Parathyroid adenoma (tissue), 2 donors: ENCODE results near the gene SMIM15.

ENCODE experiments used
- H2AFZ ChIP-seq: fragments of 300-600 bp; sonication (generic); one replicate; pipeline ENCODE4 v1.7.0; 2017; ENCODE audit warnings: antibody characterized with exemption, mild to moderate bottlenecking
- H3K27ac ChIP-seq: fragments of 300-600 bp; sonication (generic); one replicate; pipeline ENCODE4 v1.7.0; 2017
- H3K27me3 ChIP-seq: fragments of 300-600 bp; sonication (generic); one replicate; pipeline ENCODE4 v1.7.0; 2017; ENCODE audit warnings: low read length; ENCODE audit not compliant: control insufficient read depth, insufficient read depth
- H3K36me3 ChIP-seq: fragments of 300-600 bp; sonication (generic); one replicate; pipeline ENCODE4 v1.7.0; 2017; ENCODE audit warnings: low read length; ENCODE audit not compliant: control insufficient read depth, insufficient read depth
- H3K4me1 ChIP-seq: fragments of 300-600 bp; sonication (generic); one replicate; pipeline ENCODE4 v1.7.0; 2017; ENCODE audit warnings: control low read depth
- H3K4me2 ChIP-seq: fragments of 300-600 bp; sonication (generic); one replicate; pipeline ENCODE4 v1.7.0; 2017; ENCODE audit warnings: low read length
- H3K4me3 ChIP-seq: fragments of 300-600 bp; sonication (generic); one replicate; pipeline ENCODE4 v1.7.0; 2017; ENCODE audit warnings: low read depth, low read length
- H3K79me2 ChIP-seq: fragments of 300-600 bp; sonication (generic); one replicate; pipeline ENCODE4 v1.7.0; 2017; ENCODE audit warnings: control low read depth
- H3K9ac ChIP-seq: fragments of 300-600 bp; sonication (generic); one replicate; pipeline ENCODE4 v1.7.0; 2017; ENCODE audit warnings: mild to moderate bottlenecking
- H3K9me3 ChIP-seq: fragments of 300-600 bp; sonication (generic); one replicate; pipeline ENCODE4 v1.7.0; 2017; ENCODE audit warnings: low read length; ENCODE audit not compliant: control insufficient read depth
- TF ChIP-seq, protein P1 (sequence below): fragments of 300-600 bp; sonication (generic); IDR thresholded peaks from one replicate; pipeline ENCODE4 v1.7.0; 2017; ENCODE audit warnings: antibody characterized with exemption, mild to moderate bottlenecking
- donor health status: primary hyperparathyroidism.

The SMIM15 gene

GRCh38 chr5:61177070-61177469 lies 14.8 kb upstream of the SMIM15 start:
- Histone ChIP-seq H3K27me3 (no peaks in the 10 kb centered on the region), H3K4me3 (no peak overlapping the region), H3K9me3 (no peaks in the 10 kb centered on the region), H3K4me2 (no peak overlapping the region), H3K9ac (no peak overlapping the region), H3K79me2 (no peaks in the 10 kb centered on the region), H2AFZ (no peak overlapping the region), H3K27ac (no peak overlapping the region), H3K4me1 (peaks cover 7% of the 10 kb centered on the region), H3K36me3 (no peaks in the 10 kb centered on the region)
- TF ChIP-seq, protein P1, sequence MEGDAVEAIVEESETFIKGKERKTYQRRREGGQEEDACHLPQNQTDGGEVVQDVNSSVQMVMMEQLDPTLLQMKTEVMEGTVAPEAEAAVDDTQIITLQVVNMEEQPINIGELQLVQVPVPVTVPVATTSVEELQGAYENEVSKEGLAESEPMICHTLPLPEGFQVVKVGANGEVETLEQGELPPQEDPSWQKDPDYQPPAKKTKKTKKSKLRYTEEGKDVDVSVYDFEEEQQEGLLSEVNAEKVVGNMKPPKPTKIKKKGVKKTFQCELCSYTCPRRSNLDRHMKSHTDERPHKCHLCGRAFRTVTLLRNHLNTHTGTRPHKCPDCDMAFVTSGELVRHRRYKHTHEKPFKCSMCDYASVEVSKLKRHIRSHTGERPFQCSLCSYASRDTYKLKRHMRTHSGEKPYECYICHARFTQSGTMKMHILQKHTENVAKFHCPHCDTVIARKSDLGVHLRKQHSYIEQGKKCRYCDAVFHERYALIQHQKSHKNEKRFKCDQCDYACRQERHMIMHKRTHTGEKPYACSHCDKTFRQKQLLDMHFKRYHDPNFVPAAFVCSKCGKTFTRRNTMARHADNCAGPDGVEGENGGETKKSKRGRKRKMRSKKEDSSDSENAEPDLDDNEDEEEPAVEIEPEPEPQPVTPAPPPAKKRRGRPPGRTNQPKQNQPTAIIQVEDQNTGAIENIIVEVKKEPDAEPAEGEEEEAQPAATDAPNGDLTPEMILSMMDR = no peak

DNA sequence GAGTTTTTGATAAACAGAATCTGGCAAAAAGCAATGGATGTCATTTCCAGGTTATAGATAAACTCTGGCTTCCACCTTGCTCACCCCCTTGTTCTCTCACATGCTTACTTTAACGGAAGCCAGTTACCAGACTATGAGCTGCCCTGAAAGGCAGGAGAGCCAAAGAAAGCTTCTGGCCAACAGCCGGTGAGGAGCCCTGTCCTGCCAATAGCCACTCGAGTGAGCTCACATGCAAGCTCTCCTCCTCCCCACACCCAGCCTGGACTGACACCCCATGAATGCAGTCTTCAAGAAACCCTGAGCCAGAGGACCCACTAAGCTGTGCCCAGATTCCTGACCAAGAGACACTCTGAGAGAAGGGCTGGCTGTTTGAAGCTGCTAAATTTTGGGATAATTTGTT lies 14.4 kb upstream of the SMIM15 start:
- Histone ChIP-seq H3K36me3 (no peaks in the 10 kb centered on the region), H3K9me3 (no peaks in the 10 kb centered on the region), H3K79me2 (no peaks in the 10 kb centered on the region), H3K4me2 (no peak overlapping the region), H3K4me1 (peaks cover 7% of the 10 kb centered on the region), H3K4me3 (no peak overlapping the region), H3K27ac (no peak overlapping the region), H2AFZ (no peak overlapping the region), H3K27me3 (no peaks in the 10 kb centered on the region), H3K9ac (no peak overlapping the region)
- TF ChIP-seq, protein P1 = no peak

GRCh38 chr5:61171479-61171878 lies 9.2 kb upstream of the SMIM15 start:
- H3K36me3 ChIP-seq = no peaks in the 10 kb centered on the region
- no peak overlapping the region for H3K9ac ChIP-seq
- no peak overlapping the region for H3K4me2 ChIP-seq
- H2AFZ ChIP-seq = no peak overlapping the region
- H3K4me3 ChIP-seq = no peak overlapping the region
- no peaks in the 10 kb centered on the region for H3K27me3 ChIP-seq
- H3K79me2 ChIP-seq = no peaks in the 10 kb centered on the region
- no peaks in the 10 kb centered on the region for H3K9me3 ChIP-seq
- H3K27ac ChIP-seq = no peak overlapping the region
- TF ChIP-seq, protein P1 = no peak
- peaks cover 16% of the 10 kb centered on the region for H3K4me1 ChIP-seq

DNA sequence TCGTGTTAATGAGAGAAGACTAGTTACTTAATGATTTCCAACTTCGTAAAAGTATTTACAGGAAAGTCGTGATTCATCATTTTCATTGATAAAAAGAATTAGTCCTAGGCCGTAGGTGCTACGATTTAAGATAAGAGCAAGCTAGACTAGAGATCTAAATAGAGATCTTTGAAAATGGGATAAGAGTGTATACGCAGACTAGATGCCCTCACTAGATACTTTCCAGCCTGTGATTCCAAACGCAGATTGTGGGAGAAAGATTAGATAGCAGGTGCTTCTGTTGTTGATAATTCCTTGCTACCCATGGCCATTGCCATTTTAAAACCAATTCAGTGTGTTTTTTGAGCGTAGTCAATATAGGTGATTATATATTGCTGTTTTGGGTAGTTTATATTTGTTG lies 6.7 kb upstream of the SMIM15 start:
- H3K36me3 ChIP-seq = no peaks in the 10 kb centered on the region
- no peak overlapping the region for H3K9ac ChIP-seq
- peaks cover 2% of the 10 kb centered on the region for H3K79me2 ChIP-seq
- peak overlapping the region; percentile 4 for H2AFZ ChIP-seq
- no peaks in the 10 kb centered on the region for H3K27me3 ChIP-seq
- H3K4me2 ChIP-seq = no peak overlapping the region
- no peak overlapping the region for H3K27ac ChIP-seq
- TF ChIP-seq, protein P1 = no peak
- H3K4me3 ChIP-seq = no peak overlapping the region
- H3K4me1 ChIP-seq = peaks cover 18% of the 10 kb centered on the region
- no peaks in the 10 kb centered on the region for H3K9me3 ChIP-seq

- Histone ChIP-seq H3K9ac (no peak overlapping the region), H3K4me3 (no peak overlapping the region), H3K27ac (no peak overlapping the region), H3K4me2 (no peak overlapping the region), H2AFZ (no peak overlapping the region), H3K4me1 (peaks cover 21% of the 10 kb centered on the region), H3K79me2 (peaks cover 2% of the 10 kb centered on the region), H3K9me3 (no peaks in the 10 kb centered on the region), H3K36me3 (no peaks in the 10 kb centered on the region), H3K27me3 (no peaks in the 10 kb centered on the region)
- TF ChIP-seq, protein P1 = peak; percentile 75
These were observed 5.1 kb upstream of the SMIM15 start for GRCh38 chr5:61167382-61167781.
